GM18520 (cell line): ENCODE data around the gene STAB1.
"Not testable (repeated sequence)": the region's sequence is repeated elsewhere in the genome, so short reads cannot be mapped to it uniquely, and the experiment has no call there.

Source experiments
- ATAC-seq: cut with Tn5 transposase; IDR thresholded peaks from one replicate; pipeline ENCODE4 v1.9.1; 2021; ENCODE audit not compliant: unreplicated experiment

Gene STAB1

GRCh38 chr3:52521881-52522650, 26.9 kb downstream of the STAB1 start:
- no peak for ATAC-seq

- no peak for ATAC-seq
Measured at GRCh38 chr3:52522651-52523251, 27.6 kb downstream of the STAB1 start.

GRCh38 chr3:52523386-52524257, 28.5 kb downstream of the STAB1 start:
- no peak for ATAC-seq

- ATAC-seq, result no peak
Measured at GRCh38 chr3:52524258-52524751, 29.2 kb downstream of the STAB1 start.

GRCh38 chr3:52524752-52525679, 29.9 kb downstream of the STAB1 start:
- no peak for ATAC-seq

DNA sequence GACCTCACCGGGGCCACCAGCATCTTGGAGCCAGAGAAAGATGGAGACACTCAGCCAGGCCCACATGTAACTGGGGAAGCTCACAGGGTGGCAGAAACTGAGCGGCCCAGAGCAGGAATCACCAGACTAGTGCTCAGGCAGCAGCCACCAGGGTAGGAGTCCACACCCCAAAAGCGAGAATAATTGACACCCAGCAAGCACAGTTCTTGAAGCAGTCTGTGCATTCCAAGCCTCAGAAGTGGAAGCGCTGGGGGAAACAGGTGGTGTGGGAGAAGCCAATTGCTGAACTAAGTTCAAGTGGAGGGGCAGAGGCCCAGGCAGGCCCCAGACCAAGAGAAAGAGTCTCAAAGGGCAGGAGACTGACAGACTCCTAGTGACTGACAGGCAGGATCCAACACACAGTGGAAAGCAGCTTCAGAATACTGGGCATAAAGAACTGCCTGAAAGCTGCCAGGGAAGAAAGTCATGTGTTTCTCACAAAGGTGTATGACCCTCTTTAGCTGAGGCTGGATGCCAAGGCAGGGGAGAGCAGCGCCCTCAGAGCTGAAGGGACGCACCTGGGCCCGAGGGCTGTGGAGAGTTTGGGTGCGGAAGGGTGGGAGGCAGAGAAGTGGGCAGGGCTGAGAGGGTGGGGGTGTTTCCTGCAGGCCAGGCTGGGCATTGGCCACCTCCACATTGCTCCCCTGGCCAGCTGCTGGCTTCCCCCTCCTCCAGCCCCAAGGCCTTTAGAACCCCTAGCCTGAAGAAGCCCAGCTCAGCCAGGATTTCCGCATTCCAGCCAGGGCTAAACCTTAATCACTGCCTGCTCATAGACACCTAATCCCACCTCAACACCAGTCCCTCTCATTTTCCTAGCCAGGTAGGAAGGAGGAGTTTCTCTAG, 30.8 kb downstream of the STAB1 start:
- ATAC-seq, result no peak

DNA sequence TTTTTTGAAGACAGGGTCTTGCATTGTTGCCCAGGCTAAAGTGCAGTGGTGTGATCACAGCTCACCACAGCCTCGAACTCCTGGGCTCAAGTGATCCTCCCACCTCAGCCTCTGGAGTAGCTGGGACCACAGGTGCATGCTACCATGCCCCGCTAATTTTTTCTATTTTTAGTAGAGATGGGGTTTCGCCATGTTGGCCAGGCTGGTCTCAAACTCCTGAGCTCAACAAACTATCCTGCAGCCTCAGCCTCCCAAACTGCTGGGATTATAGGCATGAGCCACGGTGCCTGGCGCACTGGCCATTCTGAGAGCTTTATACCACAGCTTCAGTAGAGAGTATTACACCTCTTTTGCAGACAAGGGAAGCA, 31.5 kb downstream of the STAB1 start:
- ATAC-seq, result not testable (repeated sequence)

- no peak for ATAC-seq
Measured at GRCh38 chr3:52527039-52527731, 32.0 kb downstream of the STAB1 start.

DNA sequence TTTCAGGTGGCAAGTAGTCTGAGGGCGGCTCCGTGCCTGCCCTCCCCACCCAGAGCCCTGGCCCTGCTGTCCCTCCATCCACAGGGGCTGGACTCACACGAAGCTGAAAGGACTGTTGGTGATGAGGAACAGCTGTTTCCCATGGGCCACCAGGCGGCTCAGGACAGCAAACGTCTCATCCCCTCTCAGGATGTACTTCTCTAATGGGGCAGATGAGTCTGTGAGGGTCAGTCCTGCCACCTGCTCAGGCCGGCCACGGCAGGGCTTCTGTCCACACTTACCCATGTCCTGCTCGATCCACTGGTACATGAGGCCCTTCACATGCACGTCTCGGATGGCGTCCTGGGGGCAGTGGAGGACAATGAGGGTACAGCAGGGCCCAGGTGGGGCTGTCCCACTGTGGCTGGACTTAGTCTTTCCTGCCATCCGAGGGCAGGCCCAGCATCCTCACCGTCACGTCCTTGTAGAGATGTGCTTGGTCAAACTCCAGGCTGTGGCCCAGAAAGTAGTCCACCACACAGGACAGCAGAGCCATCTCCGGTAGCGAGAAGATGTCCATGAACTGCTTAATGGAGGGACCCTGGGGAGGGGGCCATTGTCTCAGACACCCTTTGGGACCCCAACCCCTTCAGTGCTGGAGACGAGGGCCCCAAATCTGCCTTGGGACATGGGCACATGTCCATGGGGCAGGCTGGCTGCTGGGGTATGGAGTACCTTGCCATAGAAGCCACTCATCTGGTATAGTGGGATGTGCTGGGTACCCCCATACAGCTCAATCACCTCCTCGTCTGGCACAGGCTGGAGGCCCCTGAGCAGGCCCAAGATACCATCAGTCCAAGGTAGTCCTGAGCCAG, 32.8 kb downstream of the STAB1 start:
- ATAC-seq, result no peak

- no peak for ATAC-seq
Measured at GRCh38 chr3:52528586-52529375, 33.6 kb downstream of the STAB1 start.

GRCh38 chr3:52529376-52530333, 34.5 kb downstream of the STAB1 start:
- ATAC-seq, result no peak

- ATAC-seq, result no peak
Measured at GRCh38 chr3:52530918-52531826, 36.0 kb downstream of the STAB1 start.

DNA sequence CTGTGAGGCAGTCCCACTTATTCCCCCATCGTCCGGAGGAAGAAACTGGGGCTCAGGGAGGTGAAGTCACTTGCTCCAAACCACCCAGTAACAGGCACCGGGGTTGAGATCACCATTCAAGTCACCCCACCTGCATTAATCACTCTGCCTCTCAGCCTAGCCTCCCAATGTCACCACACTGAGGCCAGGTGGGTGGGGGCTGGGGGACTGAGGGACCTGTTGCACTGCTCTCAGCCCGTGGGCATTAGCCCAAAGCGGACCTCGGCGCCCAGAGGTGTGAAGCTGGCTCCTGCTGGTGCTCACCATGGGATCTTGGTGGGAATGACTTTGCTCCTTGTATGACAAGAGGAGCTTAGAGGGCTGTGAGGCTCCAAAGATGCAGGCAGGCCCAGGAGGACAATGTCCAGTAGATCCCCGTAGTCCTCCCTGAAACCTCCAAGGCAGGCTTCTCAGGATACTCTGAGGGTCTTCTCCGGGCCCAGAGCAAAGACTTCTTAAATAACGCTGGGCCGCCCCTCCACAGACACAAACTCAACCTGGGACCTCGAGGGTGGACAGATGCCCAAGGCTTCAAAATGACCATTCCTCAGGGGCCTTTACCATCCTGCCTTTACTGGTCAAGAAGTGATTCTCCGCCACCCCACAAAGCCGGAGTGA, 36.9 kb downstream of the STAB1 start:
- no peak for ATAC-seq

DNA sequence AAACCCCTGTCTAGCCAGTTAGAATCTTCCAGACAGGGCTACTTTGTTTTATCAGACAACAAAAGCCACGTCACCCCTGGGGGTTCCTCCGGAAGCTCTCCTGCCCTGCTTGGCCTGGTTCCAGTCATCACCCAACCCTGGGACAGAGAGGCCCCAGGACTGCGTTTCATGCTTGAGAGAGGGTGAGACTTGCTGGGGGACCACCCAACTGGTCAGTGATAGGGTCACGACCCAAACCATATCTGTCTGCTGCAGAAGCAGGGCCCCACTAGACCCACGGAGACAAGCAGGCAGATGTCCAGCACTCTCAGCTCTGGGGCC, 37.3 kb downstream of the STAB1 start:
- ATAC-seq, result no peak
